HG03159 (cell line): ENCODE results near the gene DHX8.

Experiments used
- ATAC-seq: cut with Tn5 transposase; IDR thresholded peaks from one replicate; pipeline ENCODE4 v1.9.1; 2021; ENCODE audit warnings: mild to moderate bottlenecking, moderate library complexity; ENCODE audit not compliant: unreplicated experiment

Gene DHX8

DNA sequence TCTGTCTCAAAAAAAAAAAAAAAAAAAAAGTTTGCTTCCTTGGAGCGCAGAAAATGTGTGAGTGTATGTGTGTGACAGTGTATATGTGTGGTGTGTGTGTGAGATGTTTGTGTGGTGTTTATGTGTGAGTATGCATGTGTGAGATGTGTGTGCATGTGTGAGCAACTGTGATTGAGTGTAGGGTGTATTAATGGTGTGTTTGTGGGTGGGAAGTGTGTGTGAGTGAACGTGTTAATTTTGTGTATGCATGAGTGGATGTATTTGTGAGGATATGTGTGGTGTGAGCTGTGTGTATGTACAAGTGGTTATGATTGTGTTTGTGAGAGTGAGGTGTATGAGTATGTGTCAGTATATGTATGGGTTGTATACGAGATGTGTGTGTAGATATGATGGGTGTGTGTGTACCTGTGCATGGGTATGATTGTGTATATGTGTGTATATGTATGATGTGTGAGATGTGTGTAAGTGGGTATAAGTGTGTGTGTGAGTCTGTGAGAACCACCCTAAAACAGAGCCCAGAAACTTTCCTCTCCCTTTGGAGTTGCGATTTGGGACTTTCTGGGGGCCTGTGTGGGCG lies 84.8 kb downstream of the DHX8 start:
- no peak for ATAC-seq

DNA sequence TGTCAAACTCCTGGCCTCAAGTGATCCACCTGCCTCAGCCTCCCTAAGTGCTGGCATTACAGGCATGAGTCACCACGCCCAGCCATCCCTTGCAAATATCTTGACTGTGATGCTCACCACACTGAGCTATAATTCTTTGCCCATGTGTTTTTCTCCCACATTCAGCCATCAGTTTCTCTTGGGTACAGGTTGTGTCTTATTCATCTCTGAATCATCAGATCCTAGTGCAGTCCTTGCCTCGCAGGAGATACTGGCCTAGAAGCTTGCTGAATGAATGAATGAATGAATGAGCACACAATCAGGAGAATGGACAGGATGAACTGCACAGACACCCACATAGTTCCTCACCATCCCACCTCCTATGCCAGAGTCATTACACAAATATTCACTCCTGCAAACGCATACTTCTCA lies 86.7 kb downstream of the DHX8 start:
- no peak for ATAC-seq

DNA sequence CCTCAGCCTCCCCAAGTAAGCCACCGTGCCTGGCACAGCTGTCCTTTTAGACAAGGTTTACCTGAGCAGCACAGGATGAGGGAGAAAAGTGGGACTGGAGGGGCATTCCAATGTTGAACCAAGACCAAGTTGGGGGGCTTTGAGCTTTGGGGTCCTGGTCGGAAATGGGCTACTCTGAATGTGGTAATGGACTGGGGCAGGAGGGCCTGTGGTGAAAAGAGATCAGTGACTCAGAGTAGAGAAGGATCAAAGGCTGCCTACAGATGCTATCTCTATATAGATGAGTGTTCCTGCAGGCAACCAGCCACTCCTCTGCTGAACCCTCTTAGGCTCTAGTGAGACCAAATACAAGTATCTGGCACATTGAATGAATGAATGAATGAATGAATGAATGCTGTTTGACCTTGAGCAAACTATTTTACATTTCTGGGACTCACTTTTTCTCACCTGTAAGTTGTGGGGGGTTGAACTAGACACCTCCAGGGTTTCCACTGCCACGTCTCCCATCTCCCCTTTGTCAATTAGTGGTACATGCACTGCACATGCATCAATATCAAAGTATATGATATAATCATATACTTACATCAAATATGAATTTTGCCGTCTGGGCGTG lies 88.7 kb downstream of the DHX8 start:
- ATAC-seq: no peak

DNA sequence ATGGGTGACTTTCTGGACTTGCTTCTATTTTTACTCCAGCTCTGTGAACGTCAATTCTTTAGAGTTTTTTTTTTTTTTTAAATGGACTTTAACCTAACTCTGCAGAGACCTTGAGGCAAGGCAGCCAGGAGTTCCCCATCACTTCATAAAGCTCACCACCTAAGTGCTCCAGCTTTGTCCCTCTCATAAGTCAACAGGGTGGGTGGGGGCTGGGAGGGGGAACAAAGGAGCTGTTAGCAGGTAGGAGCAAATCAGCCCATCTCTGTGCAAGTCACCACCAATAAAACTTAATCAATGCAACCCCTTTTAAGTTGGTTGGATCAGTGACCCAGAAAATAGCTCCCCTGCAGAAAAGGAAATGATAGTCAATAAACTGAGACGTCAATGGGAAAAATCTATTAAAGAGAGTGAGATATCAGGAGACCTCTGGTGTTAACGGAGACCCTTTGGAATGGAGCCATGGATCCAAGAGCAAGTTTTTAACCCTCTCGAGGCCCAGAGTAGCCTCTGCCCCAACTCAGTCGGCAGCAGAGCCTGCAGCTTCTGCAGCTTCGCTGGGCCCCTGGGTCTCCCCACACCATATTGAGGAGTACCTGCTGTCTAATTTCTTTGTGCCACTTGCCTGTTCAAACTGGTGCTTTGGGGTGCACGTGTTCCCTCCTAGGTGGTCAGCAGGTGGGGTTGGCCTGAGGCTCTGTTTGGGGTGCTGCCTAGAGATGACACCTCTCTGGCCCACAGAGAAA lies 90.0 kb downstream of the DHX8 start:
- no peak for ATAC-seq

DNA sequence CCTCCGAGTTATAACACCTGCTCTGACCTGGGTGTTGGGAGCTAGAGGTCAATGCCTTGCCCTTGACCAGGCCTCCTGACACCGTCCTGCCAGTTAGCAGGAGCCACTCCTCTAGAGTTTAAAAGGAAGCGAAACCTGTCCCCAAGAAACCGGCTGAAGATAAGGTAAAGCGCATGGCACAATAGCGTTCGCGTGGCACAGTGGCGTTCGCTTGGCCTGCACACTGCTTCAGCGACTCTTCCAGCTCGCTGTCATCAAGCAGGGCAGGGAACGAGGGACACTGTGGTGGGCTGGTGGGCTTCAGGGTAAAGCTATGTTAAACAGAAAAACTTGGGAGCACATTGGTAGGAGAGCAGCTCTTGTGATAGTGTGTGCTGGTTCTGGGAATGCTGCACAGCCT lies 90.6 kb downstream of the DHX8 start:
- ATAC-seq: no peak

DNA sequence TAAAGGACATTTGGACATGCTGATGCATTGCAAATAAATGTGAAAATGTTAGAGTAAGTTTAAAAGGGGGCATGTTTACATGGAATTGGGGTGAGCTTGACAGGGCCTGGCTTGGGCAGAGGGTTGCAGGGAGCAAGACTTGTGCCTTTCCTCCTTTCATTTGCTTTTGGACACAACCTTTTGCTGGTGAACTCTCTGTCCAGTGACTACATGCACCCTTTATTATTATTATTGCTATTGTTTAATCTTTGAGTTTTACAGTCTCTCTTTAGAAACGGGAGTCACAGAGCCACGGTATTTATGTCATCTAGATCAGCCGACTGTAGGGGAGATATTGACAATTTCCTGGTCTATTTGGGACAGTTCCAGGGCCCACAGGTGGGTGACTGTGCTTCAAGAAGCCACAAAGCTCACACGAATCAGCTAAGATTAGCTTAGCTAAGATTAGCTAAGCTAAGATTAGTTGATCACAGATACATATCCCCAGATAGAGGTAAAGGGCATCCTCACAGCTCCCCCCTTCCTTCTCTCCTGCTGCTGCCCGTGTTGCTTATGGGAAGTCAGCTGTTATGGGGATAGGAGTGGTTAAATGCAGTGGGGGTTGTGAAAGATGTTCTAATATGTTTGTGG lies 91.2 kb downstream of the DHX8 start:
- no peak for ATAC-seq
